Brain microvascular endothelial cell (primary cell): Measurements from ENCODE around the gene LRIG2.
A peak's percentile ranks its signal among the peaks of the same experiment; 100 is the strongest.

Experiments used
- DNase-seq: peaks from one replicate; pipeline ENCODE4 v3.0.0-alpha.2; 2020
- H3K27ac ChIP-seq: fragments of 250-450 bp; sonication (Bioruptor Pico); 2 replicates; pipeline ENCODE4 v1.5.1; 2020; ENCODE audit warnings: mild to moderate bottlenecking, moderate library complexity
- H3K27me3 ChIP-seq: fragments of 250-450 bp; sonication (Bioruptor Pico); replicated peaks from 2 replicates; pipeline ENCODE4 v1.5.1; 2020; ENCODE audit warnings: mild to moderate bottlenecking
- H3K36me3 ChIP-seq: fragments of 250-450 bp; sonication (Bioruptor Pico); replicated peaks from 2 replicates; pipeline ENCODE4 v1.5.1; 2020; ENCODE audit warnings: mild to moderate bottlenecking
- H3K4me3 ChIP-seq: 2 replicates; pipeline ENCODE4 v1.5.1; 2011; ENCODE audit warnings: low read depth, mild to moderate bottlenecking, control low read depth, low read length, moderate library complexity
- in situ Hi-C: cut with HindIII; loops from 2 replicates; pipeline ENCODE4 v1.10.0; 2017; ENCODE audit warnings: low sequenced_read_pairs, low pct_ligation_motif_present
- TF ChIP-seq, protein P1 (sequence below): IDR thresholded peaks from 2 replicates; pipeline ENCODE4 v1.5.1; 2011; ENCODE audit warnings: low read depth, mild to moderate bottlenecking, moderate library complexity, low read length, control low read depth, inconsistent platforms; ENCODE audit errors: missing control alignments

LRIG2 gene

DNA sequence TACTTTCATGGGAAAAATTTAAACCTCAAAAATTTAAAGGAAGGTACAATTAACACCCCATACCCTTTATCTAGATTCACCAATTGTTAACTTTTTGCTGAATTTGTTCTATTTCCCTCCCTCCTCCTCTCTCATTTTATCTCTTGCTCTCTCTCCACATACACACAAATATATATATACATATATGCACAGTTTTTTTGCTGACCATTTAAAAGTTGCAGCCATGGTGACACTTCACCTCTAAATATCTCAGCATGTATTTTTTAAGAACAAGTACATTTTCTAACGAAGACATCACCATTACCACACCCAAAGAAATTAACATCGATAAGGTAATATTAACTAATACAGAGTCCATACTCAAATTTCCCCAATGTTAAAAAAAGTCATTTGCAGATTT lies 33.9 kb downstream of the LRIG2 start:
- Histone ChIP-seq H3K27me3 (no peaks in the 10 kb centered on the region), H3K4me3 (no peak overlapping the region), H3K36me3 (peaks cover 70% of the 10 kb centered on the region), H3K27ac (no peak overlapping the region)
- in situ Hi-C loops = no loop called here
- TF ChIP-seq, protein P1, sequence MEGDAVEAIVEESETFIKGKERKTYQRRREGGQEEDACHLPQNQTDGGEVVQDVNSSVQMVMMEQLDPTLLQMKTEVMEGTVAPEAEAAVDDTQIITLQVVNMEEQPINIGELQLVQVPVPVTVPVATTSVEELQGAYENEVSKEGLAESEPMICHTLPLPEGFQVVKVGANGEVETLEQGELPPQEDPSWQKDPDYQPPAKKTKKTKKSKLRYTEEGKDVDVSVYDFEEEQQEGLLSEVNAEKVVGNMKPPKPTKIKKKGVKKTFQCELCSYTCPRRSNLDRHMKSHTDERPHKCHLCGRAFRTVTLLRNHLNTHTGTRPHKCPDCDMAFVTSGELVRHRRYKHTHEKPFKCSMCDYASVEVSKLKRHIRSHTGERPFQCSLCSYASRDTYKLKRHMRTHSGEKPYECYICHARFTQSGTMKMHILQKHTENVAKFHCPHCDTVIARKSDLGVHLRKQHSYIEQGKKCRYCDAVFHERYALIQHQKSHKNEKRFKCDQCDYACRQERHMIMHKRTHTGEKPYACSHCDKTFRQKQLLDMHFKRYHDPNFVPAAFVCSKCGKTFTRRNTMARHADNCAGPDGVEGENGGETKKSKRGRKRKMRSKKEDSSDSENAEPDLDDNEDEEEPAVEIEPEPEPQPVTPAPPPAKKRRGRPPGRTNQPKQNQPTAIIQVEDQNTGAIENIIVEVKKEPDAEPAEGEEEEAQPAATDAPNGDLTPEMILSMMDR = no peak
- no peak for DNase-seq

DNA sequence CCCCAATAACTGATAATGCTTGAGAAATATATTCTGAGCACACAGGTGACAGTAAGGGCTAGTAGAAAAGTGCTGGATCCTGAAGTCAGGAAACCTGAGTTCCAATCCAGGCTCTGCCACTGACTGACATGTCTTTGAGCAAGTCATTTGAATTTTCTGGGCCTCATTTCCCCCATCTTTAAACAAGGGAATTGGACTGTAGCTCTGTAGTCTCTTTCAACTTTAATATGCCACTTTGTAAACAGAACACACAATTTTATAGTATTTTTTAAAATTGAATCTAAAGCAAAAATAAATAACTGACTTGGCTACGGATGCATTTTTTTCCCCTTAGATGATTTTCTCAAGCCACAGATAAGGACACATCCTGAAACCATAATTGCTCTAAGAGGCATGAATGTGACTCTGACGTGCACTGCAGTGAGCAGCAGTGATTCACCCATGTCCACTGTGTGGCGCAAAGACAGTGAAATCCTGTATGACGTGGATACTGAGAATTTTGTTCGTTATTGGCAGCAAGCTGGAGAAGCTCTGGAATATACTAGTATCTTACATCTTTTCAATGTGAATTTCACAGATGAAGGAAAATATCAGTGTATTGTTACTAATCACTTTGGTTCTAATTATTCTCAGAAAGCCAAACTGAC lies 37.0 kb downstream of the LRIG2 start:
- peak; percentile 96 for DNase-seq
- no peaks in the 10 kb centered on the region for H3K27me3 ChIP-seq
- H3K36me3 ChIP-seq = peaks cover 72% of the 10 kb centered on the region
- in situ Hi-C loops = no loop called here
- TF ChIP-seq, protein P1 = peak; percentile 50
- H3K27ac ChIP-seq = peak overlapping the region; percentile 82
- H3K4me3 ChIP-seq = no peak overlapping the region

DNA sequence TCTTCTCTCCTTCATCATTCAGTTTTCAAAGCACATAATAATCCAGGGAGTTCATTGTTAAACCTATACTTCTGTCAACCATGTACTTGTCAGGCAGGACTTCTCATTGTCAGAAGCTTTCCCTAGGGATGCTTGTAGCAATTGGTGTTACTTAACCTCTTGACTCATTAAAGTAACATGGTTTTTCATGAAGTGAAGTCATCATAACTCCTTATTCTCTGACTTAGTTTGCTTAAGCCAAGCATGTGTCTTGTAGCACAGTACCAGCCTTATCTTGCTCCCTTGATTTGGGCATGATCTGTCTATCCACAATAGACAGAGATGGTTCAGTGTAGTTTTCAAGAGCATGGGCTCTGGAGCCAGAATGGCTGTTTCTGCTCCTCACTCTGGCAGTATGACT lies 45.3 kb downstream of the LRIG2 start:
- H3K27me3 ChIP-seq = no peaks in the 10 kb centered on the region
- TF ChIP-seq, protein P1 = no peak
- no peak overlapping the region for H3K4me3 ChIP-seq
- H3K36me3 ChIP-seq = peaks cover 76% of the 10 kb centered on the region
- DNase-seq = no peak
- in situ Hi-C loops = no loop called here
- no peak overlapping the region for H3K27ac ChIP-seq

DNA sequence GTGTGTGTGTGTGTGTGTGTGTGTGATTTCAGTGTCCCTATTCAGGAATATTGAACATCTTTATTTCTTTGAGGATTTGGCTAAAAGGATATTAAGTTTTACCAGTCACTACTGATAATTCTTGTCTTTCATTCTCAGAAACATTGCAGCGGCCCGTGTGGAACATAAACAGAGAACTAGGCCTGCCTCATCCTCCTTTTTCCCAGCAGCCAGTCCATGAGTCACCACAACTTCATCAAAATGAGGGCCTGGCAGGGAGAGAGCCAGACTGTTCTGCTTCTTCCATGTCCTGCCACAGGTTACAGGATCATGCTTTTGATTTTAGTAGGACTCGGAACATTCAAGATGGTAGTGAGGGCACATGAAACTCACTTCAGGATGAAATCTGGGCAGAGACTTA lies 50.7 kb downstream of the LRIG2 start:
- TF ChIP-seq, protein P1 = no peak
- Histone ChIP-seq H3K27me3 (no peaks in the 10 kb centered on the region), H3K27ac (peak overlapping the region; percentile 19), H3K36me3 (peaks cover 54% of the 10 kb centered on the region), H3K4me3 (no peak overlapping the region)
- in situ Hi-C loops = no loop called here
- peak; percentile 52 for DNase-seq

DNA sequence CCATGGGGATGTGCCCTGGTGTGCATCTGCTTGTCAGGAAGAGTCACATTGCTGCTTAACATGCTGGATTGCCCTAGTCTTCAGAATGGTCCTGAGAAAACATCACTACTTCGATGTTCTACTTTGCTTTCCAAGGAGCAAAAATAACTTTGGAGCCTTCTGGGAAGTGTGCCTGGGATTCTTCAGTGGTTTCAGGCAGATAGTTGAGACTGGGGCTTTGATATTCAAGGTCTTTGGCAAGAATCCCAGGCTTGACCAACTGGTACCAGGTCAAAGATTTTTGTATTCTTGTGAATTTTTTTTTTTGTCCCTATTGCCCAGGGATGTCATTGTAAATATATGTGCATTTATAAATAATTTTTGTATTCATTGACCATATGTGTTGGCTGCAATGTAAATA lies 51.4 kb downstream of the LRIG2 start:
- no peaks in the 10 kb centered on the region for H3K27me3 ChIP-seq
- in situ Hi-C loops = no loop called here
- peak overlapping the region; percentile 11 for H3K27ac ChIP-seq
- TF ChIP-seq, protein P1 = no peak
- H3K36me3 ChIP-seq = peaks cover 47% of the 10 kb centered on the region
- DNase-seq = no peak
- H3K4me3 ChIP-seq = no peak overlapping the region

DNA sequence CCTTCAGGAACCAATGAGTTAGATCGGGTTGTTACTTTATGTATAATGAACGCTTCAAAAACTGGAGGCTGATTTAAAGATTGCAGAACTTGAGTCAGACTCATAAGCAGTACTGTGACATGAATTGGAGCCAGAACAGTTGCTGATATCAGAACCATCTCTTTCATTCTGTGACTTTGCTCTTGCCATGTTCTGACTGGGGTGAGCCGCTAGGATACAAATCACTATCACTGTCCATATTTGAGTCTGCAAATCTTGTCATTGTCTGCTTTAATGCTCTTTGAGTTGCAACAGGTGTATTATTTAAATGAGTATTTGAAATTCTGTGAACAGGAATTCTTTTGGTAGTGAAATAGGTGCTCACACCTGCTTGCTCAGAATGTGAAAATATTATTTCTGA lies 52.5 kb downstream of the LRIG2 start:
- in situ Hi-C loops = no loop called here
- Histone ChIP-seq H3K4me3 (no peak overlapping the region), H3K27me3 (no peaks in the 10 kb centered on the region), H3K27ac (no peak overlapping the region), H3K36me3 (peaks cover 38% of the 10 kb centered on the region)
- TF ChIP-seq, protein P1 = no peak
- DNase-seq = no peak
